T-helper 9 cell (primary cell): ENCODE measurements around the gene OR10H2.
"Not testable (repeated sequence)": the region's sequence is repeated elsewhere in the genome, so short reads cannot be mapped to it uniquely, and the experiment has no call there.

Experiments used
- DNase-seq: peaks from one replicate; pipeline ENCODE4 v3.0.0-alpha.2; 2020
- total RNA-seq, 2 donors: gene quantifications; one replicate each; lab custom pipeline; 2026; lab: John Stamatoyannopoulos, UW

Gene OR10H2, protein sequence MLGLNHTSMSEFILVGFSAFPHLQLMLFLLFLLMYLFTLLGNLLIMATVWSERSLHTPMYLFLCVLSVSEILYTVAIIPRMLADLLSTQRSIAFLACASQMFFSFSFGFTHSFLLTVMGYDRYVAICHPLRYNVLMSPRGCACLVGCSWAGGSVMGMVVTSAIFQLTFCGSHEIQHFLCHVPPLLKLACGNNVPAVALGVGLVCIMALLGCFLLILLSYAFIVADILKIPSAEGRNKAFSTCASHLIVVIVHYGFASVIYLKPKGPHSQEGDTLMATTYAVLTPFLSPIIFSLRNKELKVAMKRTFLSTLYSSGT
- 0 reads per million in 2 donors for total RNA-seq

DNA sequence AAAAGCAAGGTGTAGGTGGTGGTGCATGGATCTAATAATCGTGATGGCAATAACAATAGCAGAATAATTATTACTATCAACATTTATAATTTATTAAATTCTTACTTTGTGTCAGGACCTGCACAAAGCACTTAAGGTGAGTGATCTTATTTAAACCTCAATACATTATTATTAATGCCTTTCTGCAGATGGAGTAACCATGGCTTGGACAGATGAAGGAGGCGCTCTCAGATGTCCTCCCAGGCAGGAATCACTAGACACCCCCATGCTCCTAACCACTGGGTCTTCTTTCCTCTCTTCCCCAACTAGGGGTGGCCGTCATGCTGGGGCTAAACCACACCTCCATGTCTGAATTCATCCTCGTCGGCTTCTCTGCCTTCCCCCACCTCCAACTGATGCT lies at the start of gene OR10H2:
OR10H2 (plus strand) TSS at position 301 of the 400 bp plus-strand sequence; CDS start at position 321, 20 bp downstream.
- DNase-seq = no peak

DNA sequence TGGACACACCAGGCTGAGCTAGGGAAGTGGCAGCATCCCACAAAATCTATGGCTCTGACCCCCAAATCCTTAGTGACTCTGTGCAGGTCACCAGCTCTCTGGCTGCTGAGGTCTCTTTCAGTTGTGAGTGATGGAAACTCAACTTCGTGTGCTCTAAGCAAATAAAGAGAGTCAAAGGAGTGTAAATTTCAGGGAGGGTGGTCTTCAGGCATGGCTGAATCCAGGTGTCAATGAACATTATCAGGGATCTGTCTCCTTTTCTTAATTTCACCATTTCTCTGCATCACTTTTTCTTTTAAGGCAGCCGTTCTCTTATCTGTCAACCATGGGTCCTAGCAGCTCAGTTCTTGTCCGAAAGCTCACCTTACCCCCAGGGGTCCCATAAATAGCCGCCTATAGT lies 48.7 kb upstream of the OR10H2 start:
- DNase-seq = no peak

- not testable (repeated sequence) for DNase-seq
These were observed 48.0 kb upstream of the OR10H2 start for GRCh38 chr19:15679865-15680264.

- no peak for DNase-seq
These were observed 47.1 kb upstream of the OR10H2 start for GRCh38 chr19:15680478-15681322.

GRCh38 chr19:15683411-15683810 lies 44.4 kb upstream of the OR10H2 start:
- DNase-seq = no peak

- no peak for DNase-seq
These were observed 43.0 kb upstream of the OR10H2 start for GRCh38 chr19:15684828-15685227.

- DNase-seq = no peak
These were observed 31.1 kb upstream of the OR10H2 start for GRCh38 chr19:15696654-15697194.

GRCh38 chr19:15701757-15702533 lies 25.9 kb upstream of the OR10H2 start:
- DNase-seq = no peak

DNA sequence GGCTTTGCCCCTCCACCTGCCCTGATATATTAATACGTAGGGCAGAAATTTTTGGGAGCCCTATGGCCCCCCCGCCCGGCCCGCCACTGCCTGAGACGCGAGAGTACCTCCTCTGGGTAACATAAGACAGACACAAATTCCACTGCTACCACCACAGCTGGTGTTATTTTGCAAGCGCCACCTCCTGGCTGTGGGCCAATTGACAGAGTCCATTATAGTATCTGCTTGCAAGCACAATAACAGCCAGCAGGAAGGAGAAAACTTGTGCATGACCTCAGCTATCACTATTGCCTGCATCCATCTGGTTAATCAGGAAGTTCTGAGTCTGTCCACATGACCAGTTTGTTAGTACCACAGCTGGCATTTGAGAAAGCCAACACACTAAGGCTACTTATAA lies 25.3 kb upstream of the OR10H2 start:
- DNase-seq = no peak

DNA sequence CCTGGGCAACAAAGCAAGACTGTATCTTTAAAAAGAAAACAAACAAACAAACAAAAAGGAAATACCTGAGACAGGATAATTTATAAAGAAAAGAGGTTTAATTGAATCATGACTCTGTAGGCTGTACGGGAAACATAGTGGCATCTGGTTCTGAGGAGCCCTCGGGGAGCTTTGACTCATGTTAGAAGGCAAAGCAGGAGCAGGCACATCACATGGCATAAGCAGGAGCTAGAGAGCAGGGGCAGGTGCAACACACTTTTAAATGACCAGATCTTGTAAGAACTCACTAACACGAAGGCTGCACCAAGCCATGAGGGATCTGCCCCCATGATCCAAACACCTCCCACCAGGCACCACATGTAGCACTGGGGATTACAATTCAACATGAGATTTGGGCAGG lies 13.2 kb upstream of the OR10H2 start:
- no peak for DNase-seq

GRCh38 chr19:15715642-15716041 lies 12.2 kb upstream of the OR10H2 start:
- DNase-seq = no peak

DNA sequence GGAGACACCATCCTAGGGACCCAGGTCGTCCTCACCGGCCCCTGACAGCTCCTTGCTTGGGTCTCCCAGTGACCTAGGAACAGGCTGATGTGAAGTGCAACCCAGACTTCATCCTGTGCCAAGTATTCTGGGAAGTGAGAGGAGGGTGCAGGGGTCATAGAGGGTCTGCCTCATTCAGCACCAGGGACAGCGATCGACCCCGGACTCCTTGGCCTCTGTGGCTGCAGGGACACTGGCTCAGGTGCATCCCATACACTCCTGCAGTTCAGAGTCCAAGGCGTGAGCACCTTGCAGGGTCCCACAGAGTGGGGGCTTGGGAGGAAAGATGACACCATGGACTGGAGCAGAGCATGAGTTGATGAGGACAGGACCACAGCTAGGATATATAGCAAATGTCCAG lies 10.0 kb upstream of the OR10H2 start:
- no peak for DNase-seq

DNA sequence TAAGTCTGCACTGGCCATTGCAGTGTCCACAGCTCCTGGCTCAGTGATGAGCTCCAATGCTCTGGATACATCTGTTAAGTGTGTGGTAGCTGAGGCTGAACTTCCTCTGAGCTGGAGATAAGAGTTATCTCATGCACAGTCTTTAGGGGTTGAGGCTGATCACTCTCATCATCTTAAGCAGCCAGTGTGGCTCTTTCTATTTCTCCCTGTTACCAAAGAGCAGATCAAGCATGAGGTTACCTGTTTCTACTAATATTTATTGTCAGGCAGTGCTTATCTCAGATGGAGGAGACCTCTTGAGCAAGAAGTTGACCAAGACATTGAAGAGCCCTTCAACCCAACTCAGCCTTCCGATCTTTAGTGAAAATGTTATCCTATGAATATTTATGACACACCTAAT lies 6.6 kb upstream of the OR10H2 start:
- DNase-seq = no peak

DNA sequence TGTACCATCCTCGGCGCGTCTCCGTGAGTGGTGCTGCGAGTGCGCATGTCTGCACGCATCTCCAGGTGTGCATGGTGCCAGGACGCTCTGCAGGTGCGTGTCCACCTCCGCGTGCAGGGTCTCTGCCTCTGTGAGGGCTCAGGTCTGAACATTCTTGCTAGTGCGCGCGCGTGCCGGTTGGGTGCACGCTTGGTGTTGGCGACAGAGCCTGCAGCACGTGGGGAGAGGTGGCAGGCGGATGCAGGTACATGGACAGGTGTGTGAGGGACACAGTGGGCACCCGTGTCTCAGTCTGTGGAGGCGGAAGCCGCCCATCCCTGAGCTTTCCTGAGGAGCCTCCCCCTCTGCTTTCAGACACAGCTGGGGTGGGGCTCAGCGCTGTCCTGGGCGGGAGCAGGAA lies 4.9 kb upstream of the OR10H2 start:
- DNase-seq = no peak

- no peak for DNase-seq
These were observed 2.7 kb downstream of the OR10H2 start for GRCh38 chr19:15730538-15730937.

DNA sequence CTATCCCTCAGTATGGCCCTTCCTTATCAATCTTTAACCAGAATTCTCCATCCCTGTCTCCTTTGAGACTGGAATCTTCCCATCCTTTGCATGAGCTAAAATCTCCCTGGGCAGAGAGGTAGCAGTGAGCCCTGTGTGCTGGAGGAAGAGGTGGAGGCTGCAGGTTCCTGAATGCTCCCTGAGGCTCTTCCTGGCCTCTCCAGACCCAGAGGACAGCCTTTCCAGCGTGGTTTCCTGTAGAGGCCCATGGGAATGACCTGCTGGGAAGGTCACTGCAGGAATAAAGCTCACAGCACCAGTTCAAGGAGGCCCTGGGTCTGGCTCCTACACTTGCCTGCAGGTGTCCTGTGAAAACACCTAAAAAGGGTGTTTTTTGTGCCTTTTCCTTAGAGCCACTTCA lies 4.6 kb downstream of the OR10H2 start:
- no peak for DNase-seq

DNA sequence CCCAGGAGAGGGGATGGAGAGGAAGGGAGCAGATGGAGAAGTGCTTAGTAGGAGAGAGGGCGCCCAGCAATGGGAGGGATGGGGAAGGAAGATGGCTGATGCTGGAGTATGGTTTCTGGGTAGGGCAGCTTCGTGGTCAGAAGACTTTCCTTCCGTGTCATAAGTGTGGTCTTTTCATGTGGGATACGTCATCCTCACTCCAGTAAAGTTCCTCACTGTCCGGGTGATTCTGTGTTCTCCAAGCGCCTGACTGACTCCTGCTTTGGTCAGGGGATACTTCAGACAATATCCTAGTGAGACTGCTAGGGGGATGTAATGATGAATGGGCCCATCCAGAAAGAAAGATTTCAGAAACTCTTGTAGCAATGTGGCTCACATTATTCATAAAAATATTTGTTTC lies 6.1 kb downstream of the OR10H2 start:
- no peak for DNase-seq

DNA sequence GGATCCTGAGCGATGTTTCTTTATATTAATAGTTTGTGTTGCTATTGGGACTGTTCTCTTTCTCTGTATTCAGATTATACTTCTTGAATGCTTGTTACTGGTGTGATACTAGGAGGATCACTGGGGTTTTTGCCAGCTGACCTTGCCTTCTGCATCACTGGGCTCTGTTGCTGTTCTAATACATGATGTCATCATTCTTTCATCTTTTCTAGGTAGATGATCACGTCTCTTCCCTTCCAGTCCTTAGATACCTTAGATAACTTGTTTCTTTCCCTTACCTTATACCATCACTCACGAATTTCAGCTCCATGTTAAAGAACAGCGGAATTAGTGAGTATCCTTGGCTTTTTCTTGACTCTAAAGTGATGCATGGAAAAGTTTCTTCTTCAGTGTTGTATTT lies 9.9 kb downstream of the OR10H2 start, which contains the start of gene OR10H3:
OR10H3 (plus strand) TSS at position 264 of the 400 bp plus-strand sequence. CDS start 3,408 bp downstream, outside the sequence.
- no peak for DNase-seq

DNA sequence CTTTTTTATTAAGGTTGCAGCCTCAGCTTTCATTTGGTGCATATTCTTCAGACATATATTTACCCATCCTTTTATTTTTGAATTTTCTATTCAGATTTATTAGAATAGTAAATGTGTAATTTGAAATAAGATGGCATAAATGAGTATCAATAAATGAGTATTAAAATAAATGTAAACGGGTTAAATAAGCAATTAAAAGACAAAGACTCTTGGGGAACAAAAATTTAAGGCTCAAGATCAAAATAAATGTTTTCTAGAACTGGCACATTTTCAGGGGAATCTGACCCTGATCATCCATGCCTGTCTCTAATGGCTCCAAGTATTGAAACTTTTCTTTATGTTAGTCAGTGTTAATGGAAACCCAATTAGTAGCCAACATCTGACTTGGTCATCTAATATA lies 13.0 kb downstream of the OR10H2 start:
- no peak for DNase-seq

GRCh38 chr19:15748239-15748638 lies 20.4 kb downstream of the OR10H2 start:
- DNase-seq = no peak

- DNase-seq = no peak
These were observed 30.6 kb downstream of the OR10H2 start for GRCh38 chr19:15758379-15758778.

DNA sequence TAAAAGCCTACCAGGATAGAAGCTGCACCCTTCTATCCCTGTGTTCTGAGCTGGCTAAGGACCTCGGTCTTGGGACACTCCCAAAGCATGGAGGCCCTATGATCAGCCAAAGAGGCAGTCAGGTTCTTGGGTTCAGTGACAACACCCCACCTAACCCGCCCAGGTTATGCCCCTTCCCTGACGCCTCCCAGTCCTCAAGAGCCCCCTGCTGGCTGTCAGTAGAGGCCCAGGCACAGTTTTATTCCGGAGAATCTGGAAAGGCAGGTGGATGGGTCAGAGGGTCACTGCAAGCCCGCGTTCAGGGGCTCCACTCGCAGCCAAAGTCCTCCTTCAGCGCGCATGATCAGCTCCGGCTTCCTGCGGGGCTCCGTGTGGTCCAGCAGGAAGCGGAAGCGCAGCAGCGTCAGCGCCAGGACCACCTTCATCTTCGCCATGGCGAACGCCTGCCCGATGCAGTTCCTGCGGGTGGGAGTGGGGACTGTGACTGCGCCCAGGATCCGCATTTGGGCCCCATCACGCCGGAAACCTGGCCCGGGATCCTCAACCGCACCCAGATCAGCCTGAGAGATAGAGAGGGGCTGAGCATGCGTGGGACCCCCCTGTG lies 32.2 kb downstream of the OR10H2 start:
- DNase-seq = no peak
